Measurements from ENCODE around the gene PSEN2. TPM values are rescaled to one million over a fixed set of nuclear protein-coding genes. Genes with fewer than 3 reads are reported as not detected.

The PSEN2 gene
- polyA plus RNA-seq, 1 donor (not counting 4 experiments of a cell fraction or from before 2014, with no cell fraction given) = 9.5 TPM

- H3K9ac ChIP-seq (ENCODE audit: control insufficient read depth, extremely low read depth, insufficient read depth, low read length) = no peak overlapping the region
- no peak overlapping the region for H3K4me2 ChIP-seq (ENCODE audit: control insufficient read depth, extremely low read depth, insufficient read depth, low read depth, low read length)
- TF ChIP-seq EZH2 (IDR thresholded peaks at IDR 0.05; ENCODE audit: low read length) (no peak), CTCF (optimal IDR thresholded peaks at IDR 0.05 in 1 of 3, IDR thresholded peaks at IDR 0.05 in 1 of 3, conservative IDR thresholded peaks at IDR 0.05 in 1 of 3; ENCODE audit: extremely low read depth in 1 of 3, insufficient read depth in 2 of 3, low read length in 3 of 3) (no peak)
- H2AFZ ChIP-seq (ENCODE audit: control insufficient read depth, low read length) = no peak overlapping the region
- no peak overlapping the region for H3K27ac ChIP-seq (ENCODE audit: control insufficient read depth, insufficient read depth, low read length)
- no peaks in the 10 kb centered on the region for H3K27me3 ChIP-seq (ENCODE audit: control insufficient read depth, extremely low read depth, insufficient read depth, low read length)
- dilution Hi-C loops (cut with MboI; ENCODE audit: extremely low pct_ligation_motif_present, low sequenced_read_pairs) = no loop called here
- no peaks in the 10 kb centered on the region for H3K9me3 ChIP-seq (ENCODE audit: control insufficient read depth, low read depth, low read length)
- DNase-seq (ENCODE audit: low read depth, low spot score) (no peak), FAIRE-seq (no peak)
- H3K4me3 ChIP-seq (ENCODE audit: control insufficient read depth in 2 of 3, extremely low read depth in 1 of 3, insufficient read depth in 2 of 3, low read depth in 1 of 3, low read length in 3 of 3) = no peak overlapping the region
- H3K4me1 ChIP-seq (ENCODE audit: control insufficient read depth, extremely low read depth, insufficient read depth, low read length) = peaks cover 7% of the 10 kb centered on the region
- H3K9me1 ChIP-seq (ENCODE audit: control insufficient read depth, extremely low read depth, insufficient read depth, low read length) = no peaks in the 10 kb centered on the region
- H3K79me2 ChIP-seq (ENCODE audit: control insufficient read depth, insufficient read depth, low read length) = no peaks in the 10 kb centered on the region
- no peaks in the 10 kb centered on the region for H4K20me1 ChIP-seq (ENCODE audit: control insufficient read depth, extremely low read depth, insufficient read depth, low read length)
- no peaks in the 10 kb centered on the region for H3K36me3 ChIP-seq (ENCODE audit: control insufficient read depth in 2 of 2, extremely low read depth in 1 of 2, insufficient read depth in 2 of 2, low read length in 2 of 2)
These were observed 64.2 kb downstream of the PSEN2 start for GRCh38 chr1:226934483-226935237.

- Histone ChIP-seq H3K4me1 (ENCODE audit: control insufficient read depth, extremely low read depth, insufficient read depth, low read length) (peaks cover 16% of the 10 kb centered on the region), H2AFZ (ENCODE audit: control insufficient read depth, low read length) (peak overlapping the region; percentile 34), H3K36me3 (ENCODE audit: control insufficient read depth in 2 of 2, extremely low read depth in 1 of 2, insufficient read depth in 2 of 2, low read length in 2 of 2) (no peaks in the 10 kb centered on the region), H3K79me2 (ENCODE audit: control insufficient read depth, insufficient read depth, low read length) (no peaks in the 10 kb centered on the region), H3K27ac (ENCODE audit: control insufficient read depth, insufficient read depth, low read length) (no peak overlapping the region), H3K4me3 (ENCODE audit: control insufficient read depth in 2 of 3, extremely low read depth in 1 of 3, insufficient read depth in 2 of 3, low read depth in 1 of 3, low read length in 3 of 3) (no peak overlapping the region), H4K20me1 (ENCODE audit: control insufficient read depth, extremely low read depth, insufficient read depth, low read length) (no peaks in the 10 kb centered on the region), H3K9me3 (ENCODE audit: control insufficient read depth, low read depth, low read length) (no peaks in the 10 kb centered on the region), H3K4me2 (ENCODE audit: control insufficient read depth, extremely low read depth, insufficient read depth, low read depth, low read length) (peak overlapping the region; percentile 95), H3K9ac (ENCODE audit: control insufficient read depth, extremely low read depth, insufficient read depth, low read length) (no peak overlapping the region), H3K9me1 (ENCODE audit: control insufficient read depth, extremely low read depth, insufficient read depth, low read length) (no peaks in the 10 kb centered on the region), H3K27me3 (ENCODE audit: control insufficient read depth, extremely low read depth, insufficient read depth, low read length) (no peaks in the 10 kb centered on the region)
- dilution Hi-C loops (cut with MboI; ENCODE audit: extremely low pct_ligation_motif_present, low sequenced_read_pairs) = no loop called here
- DNase-seq (ENCODE audit: low read depth, low spot score) (no peak), FAIRE-seq (no peak)
- TF ChIP-seq CTCF (optimal IDR thresholded peaks at IDR 0.05 in 1 of 3, IDR thresholded peaks at IDR 0.05 in 1 of 3, conservative IDR thresholded peaks at IDR 0.05 in 1 of 3; ENCODE audit: extremely low read depth in 1 of 3, insufficient read depth in 2 of 3, low read length in 3 of 3) = no peak
- no peak for TF ChIP-seq EZH2 (IDR thresholded peaks at IDR 0.05; ENCODE audit: low read length)
These were observed 67.7 kb downstream of the PSEN2 start for GRCh38 chr1:226937940-226938725.
